Mammary epithelial cell (primary cell): Measurements from ENCODE around the gene KCNMA1.

Experiments used
- CTCF ChIP-seq, 2 donors: IDR thresholded peaks in 1 of 2; conservative IDR thresholded peaks in 1 of 2; 2 replicates each; pipeline ENCODE4 v1.5.1; 2011 to 2012; ENCODE audit warnings: inconsistent platforms in 2 of 2, low read length in 2 of 2, mild to moderate bottlenecking in 2 of 2, control low read depth in 1 of 2, low read depth in 1 of 2; ENCODE audit not compliant: insufficient read depth in 1 of 2; ENCODE audit errors: extremely low read depth in 1 of 2
- EZH2 ChIP-seq: IDR thresholded peaks from 2 replicates; pipeline ENCODE4 v1.6.1; 2012; ENCODE audit warnings: low read length, inconsistent platforms, borderline replicate concordance

- TF ChIP-seq CTCF (conservative IDR thresholded peaks at IDR 0.05 in 1 of 2, IDR thresholded peaks at IDR 0.05 in 1 of 2; ENCODE audit: extremely low read depth in 1 of 2, insufficient read depth in 1 of 2, low read depth in 1 of 2, low read length in 2 of 2) (no peak), EZH2 (no peak)
Observed at GRCh38 chr10:77002872-77003271, 634.7 kb downstream of the KCNMA1 start.
